ENCODE measurements around the gene KRT76.

- TF ChIP-seq CTCF (IDR thresholded peaks at IDR 0.05) (no peak), ZFX (IDR thresholded peaks at IDR 0.05; ENCODE audit: borderline replicate concordance) (no peak)
These were observed 28.6 kb downstream of the KRT76 start for GRCh38 chr12:52748578-52748977.
